IMR-90 (cell line): ENCODE measurements around the gene AHDC1. TPM values are rescaled to one million over a fixed set of nuclear protein-coding genes. Genes with fewer than 3 reads are reported as not detected.

ENCODE experiments used
- ATAC-seq: fragments of 200-7000 bp; cut with Tn5 transposase; 2 replicates; pipeline ENCODE4 v1.9.1; 2020; ENCODE audit warnings: low read depth, mild to moderate bottlenecking, moderate library complexity
- Bru-seq: library from RNA; stranded (reverse); fragments of 400-500 nt; gene quantifications from one replicate; lab custom pipeline; 2021; lab: Mats Ljungman, UMichigan
- BruChase-seq, 2 experiments: library from RNA; stranded (reverse); fragments of 400-500 nt; gene quantifications; one replicate each; lab custom pipeline; 2021; lab: Mats Ljungman, UMichigan
- BruUV-seq: library from RNA; stranded (reverse); fragments of 400-500 nt; replicated peaks from 2 replicates; lab custom pipeline; 2021; lab: Mats Ljungman, UMichigan
- CTCF ChIA-PET: fragments of 300-600 bp; formaldehyde crosslinking; extraction: SDS; loops from one replicate; lab custom pipeline; 2021; ENCODE audit warnings: antibody characterized with exemption; lab: Yijun Ruan, JAX
- POLR2A ChIA-PET: fragments of 300-600 bp; sonication (Branson Sonifier 250); formaldehyde crosslinking; loops from one replicate; lab custom pipeline; 2022; ENCODE audit warnings: antibody characterized with exemption; ENCODE audit not compliant: unreplicated experiment; lab: Charles Lee
- DNase-seq: peaks from one replicate; pipeline ENCODE4 v3.0.0; 2013
- H2AFZ ChIP-seq: replicated peaks from 2 replicates; pipeline ENCODE3; 2013; ENCODE audit warnings: low read length, mild to moderate bottlenecking; ENCODE audit not compliant: poor library complexity
- H2AK5ac ChIP-seq: 2 replicates; pipeline ENCODE4 v1.6.1; 2013; ENCODE audit warnings: low read depth, low read length, inconsistent platforms
- H2AK9ac ChIP-seq: replicated peaks from 2 replicates; pipeline ENCODE3; 2013; ENCODE audit warnings: mild to moderate bottlenecking, low read depth, low read length, moderate library complexity; ENCODE audit not compliant: poor library complexity
- H2BK120ac ChIP-seq: 2 replicates; pipeline ENCODE4 v1.6.1; 2013; ENCODE audit warnings: low read depth, low read length, inconsistent platforms
- H2BK15ac ChIP-seq: 3 replicates; pipeline ENCODE4 v1.6.1; 2013; ENCODE audit warnings: low read depth, low read length, inconsistent platforms
- H2BK20ac ChIP-seq: 2 replicates; pipeline ENCODE4 v1.6.1; 2013; ENCODE audit warnings: low read depth, mild to moderate bottlenecking, inconsistent platforms, low read length, moderate library complexity
- H2BK5ac ChIP-seq: 2 replicates; pipeline ENCODE4 v1.6.1; 2013; ENCODE audit warnings: mild to moderate bottlenecking, low read depth, low read length, inconsistent platforms; ENCODE audit not compliant: poor library complexity, severe bottlenecking
- H3K14ac ChIP-seq: replicated peaks from 2 replicates; pipeline ENCODE4 v1.6.1; 2013; ENCODE audit warnings: low read depth, low read length, inconsistent platforms
- H3K18ac ChIP-seq: 2 replicates; pipeline ENCODE4 v1.6.1; 2013; ENCODE audit warnings: low read depth, low read length, control low read depth
- H3K23ac ChIP-seq: 2 replicates; pipeline ENCODE4 v1.6.1; 2013; ENCODE audit warnings: low read depth, low read length, inconsistent platforms
- H3K27ac ChIP-seq: 2 replicates; pipeline ENCODE4 v1.5.1; 2013; ENCODE audit warnings: mild to moderate bottlenecking, control low read depth, low read length; ENCODE audit not compliant: insufficient read depth
- H3K27me3 ChIP-seq: 2 replicates; pipeline ENCODE4 v1.6.1; 2013; ENCODE audit warnings: low read length; ENCODE audit not compliant: control insufficient read depth, insufficient read depth
- H3K36me3 ChIP-seq: 2 replicates; pipeline ENCODE4 v1.6.1; 2013; ENCODE audit warnings: low read length, mixed read lengths; ENCODE audit not compliant: control insufficient read depth, insufficient read depth
- H3K4ac ChIP-seq: 2 replicates; pipeline ENCODE4 v1.6.1; 2013; ENCODE audit warnings: low read depth, low read length, inconsistent platforms
- H3K4me1 ChIP-seq: 2 replicates; pipeline ENCODE4 v1.6.1; 2013; ENCODE audit warnings: low read length, mixed read lengths; ENCODE audit not compliant: control insufficient read depth, insufficient read depth
- H3K4me2 ChIP-seq: 2 replicates; pipeline ENCODE4 v1.6.1; 2013; ENCODE audit warnings: low read depth, mild to moderate bottlenecking, control low read depth, low read length, moderate library complexity
- H3K4me3 ChIP-seq: 2 replicates; pipeline ENCODE4 v1.5.1; 2013; ENCODE audit warnings: low read depth, mild to moderate bottlenecking, control low read depth, low read length, moderate library complexity; ENCODE audit not compliant: insufficient read depth
- H3K56ac ChIP-seq: 2 replicates; pipeline ENCODE4 v1.6.1; 2013; ENCODE audit warnings: low read length, inconsistent platforms; ENCODE audit not compliant: insufficient read depth; ENCODE audit errors: extremely low read depth
- H3K79me1 ChIP-seq, 2 experiments: 2 replicates each; pipeline ENCODE4 v1.6.1; 2013; ENCODE audit warnings: low read length in 2 of 2, inconsistent platforms in 1 of 2, low read depth in 1 of 2
- H3K9ac ChIP-seq: 2 replicates; pipeline ENCODE4 v1.6.1; 2013; ENCODE audit warnings: low read depth, low read length, control low read depth
- H3K9me1 ChIP-seq: 2 replicates; pipeline ENCODE4 v1.6.1; 2013; ENCODE audit warnings: low read length, inconsistent platforms; ENCODE audit not compliant: insufficient read depth
- H3K9me3 ChIP-seq: 2 replicates; pipeline ENCODE4 v1.6.1; 2013; ENCODE audit warnings: low read length; ENCODE audit not compliant: control insufficient read depth, insufficient read depth
- H4K20me1 ChIP-seq: 2 replicates; pipeline ENCODE4 v1.6.1; 2013; ENCODE audit warnings: low read length, inconsistent platforms; ENCODE audit not compliant: insufficient read depth
- H4K5ac ChIP-seq: 2 replicates; pipeline ENCODE4 v1.6.1; 2013; ENCODE audit warnings: mild to moderate bottlenecking, low read depth, low read length, control low read depth
- H4K8ac ChIP-seq, 2 experiments: 2 replicates each; pipeline ENCODE4 v1.6.1; 2013; ENCODE audit warnings: low read depth in 2 of 2, low read length in 2 of 2, control low read depth in 1 of 2, inconsistent platforms in 1 of 2
- H4K91ac ChIP-seq: 2 replicates; pipeline ENCODE4 v1.6.1; 2013; ENCODE audit warnings: low read depth, low read length, inconsistent platforms; ENCODE audit not compliant: insufficient read depth
- BHLHE40 ChIP-seq: fragments of 150-350 bp; IDR thresholded peaks from 2 replicates; pipeline ENCODE4 v1.6.1; 2016; ENCODE audit warnings: mild to moderate bottlenecking, low read depth, low read length
- CEBPB ChIP-seq: IDR thresholded peaks from 2 replicates; pipeline ENCODE4 v1.6.1; 2012; ENCODE audit warnings: low read depth, low read length, improper control_type of control experiment
- ELK1 ChIP-seq: fragments of 150-350 bp; IDR thresholded peaks from 2 replicates; pipeline ENCODE4 v1.6.1; 2016; ENCODE audit warnings: low read depth, mild to moderate bottlenecking, low read length, moderate library complexity, borderline replicate concordance
- MAFK ChIP-seq: IDR thresholded peaks from 2 replicates; pipeline ENCODE4 v1.6.1; 2012; ENCODE audit warnings: low read depth, low read length, improper control_type of control experiment
- MAZ ChIP-seq: IDR thresholded peaks from 2 replicates; pipeline ENCODE4 v1.6.1; 2012; ENCODE audit warnings: low read depth, mild to moderate bottlenecking, low read length, improper control_type of control experiment, moderate library complexity, borderline replicate concordance
- MXI1 ChIP-seq: IDR thresholded peaks from 2 replicates; pipeline ENCODE4 v1.6.1; 2012; ENCODE audit warnings: low read depth, mild to moderate bottlenecking, low read length, moderate library complexity, borderline replicate concordance
- POLR2A ChIP-seq: IDR thresholded peaks from 2 replicates; pipeline ENCODE4 v1.6.1; 2012; ENCODE audit warnings: mild to moderate bottlenecking, low read depth, low read length
- RAD21 ChIP-seq: IDR thresholded peaks from 2 replicates; pipeline ENCODE4 v1.6.1; 2012; ENCODE audit warnings: low read length, improper control_type of control experiment
- RCOR1 ChIP-seq: IDR thresholded peaks from 2 replicates; pipeline ENCODE4 v1.6.1; 2012; ENCODE audit warnings: mild to moderate bottlenecking, low read length, improper control_type of control experiment; ENCODE audit not compliant: insufficient replicate concordance
- RFX5 ChIP-seq: IDR thresholded peaks from 2 replicates; pipeline ENCODE4 v1.8.0; 2012; ENCODE audit warnings: low read depth, mild to moderate bottlenecking, low read length, moderate library complexity
- SMC3 ChIP-seq: fragments of 150-350 bp; IDR thresholded peaks from 2 replicates; pipeline ENCODE4 v1.6.1; 2016; ENCODE audit warnings: low read depth, mild to moderate bottlenecking, antibody characterized with exemption, low read length, moderate library complexity
- WGBS, 2 experiments: methylation state at CpG; one replicate each; pipeline versions ENCODE4 v1.1.5 to v1.1.7; 2013; ENCODE audit warnings: missing lambda C conversion rate in 2 of 2; ENCODE audit not compliant: insufficient read length in 1 of 2; ENCODE audit errors: extremely low coverage in 2 of 2; 5-methylcytosine and 5-hydroxymethylcytosine counted together
- dilution Hi-C: fragments of 300-500 bp; cut with HindIII; formaldehyde crosslinking; loops from one replicate; pipeline ENCODE4 v1.14.3; 2018; ENCODE audit warnings: low sequenced_read_pairs; ENCODE audit not compliant: unreplicated experiment
- in situ Hi-C: fragments of 300-500 bp; cut with MboI; formaldehyde crosslinking; loops from 3 replicates; pipeline ENCODE4 v1.14.3; 2019; ENCODE audit warnings: low sequenced_read_pairs, inconsistent platforms, mixed read lengths
- intact Hi-C: fragments of 100-400 bp; cut with micrococcal nuclease; formaldehyde crosslinking; loops from 2 replicates; pipeline ENCODE4 v1.10.0; 2022
- long read RNA-seq: library from polyadenylated mRNA; unstranded; transcript quantifications from one replicate; pipeline ENCODE4 v2.0.0, GENCODE V29; 2021; ENCODE audit not compliant: unreplicated experiment
- polyA plus RNA-seq, 3 experiments: library from polyadenylated mRNA; depleted of rRNA; stranded (reverse); fragments of >200 nt; gene quantifications; 2 replicates each; pipeline ENCODE4 v1.2.3, GENCODE V29; 2012; ENCODE audit warnings: low replicate concordance in 1 of 3
- total RNA-seq: library from RNA; depleted of rRNA; stranded (reverse); fragments of >200 nt; gene quantifications from 2 replicates; pipeline ENCODE4 v1.2.3, GENCODE V29; 2012; rRNA removed

AHDC1 gene
- total RNA-seq (1.7 and 2.0 TPM in 2 replicates), polyA plus RNA-seq (2012; rRNA removed) (11.6 and 16.1 TPM in 2 replicates), Bru-seq, nascent RNA (percentile 81 among the genes with signal in this experiment), BruChase-seq, experiment 1, labeled RNA remaining after a 6-hour chase (percentile 85 among the genes with signal in this experiment), BruChase-seq, experiment 2, labeled RNA remaining after a 2-hour chase (percentile 91 among the genes with signal in this experiment)
- polyA plus RNA-seq (2012; cell fraction: cytosol; rRNA removed), result 4.9 and 11.5 TPM in 2 replicates
- 25.9 and 46.8 TPM in 2 replicates for polyA plus RNA-seq (2012; cell fraction: nucleus; rRNA removed; ENCODE audit: low replicate concordance)
- long read RNA-seq, partial matches to known transcripts, result 8 of 12 reads
- long read RNA-seq, other reads (novel, unspliced or antisense), result 4 of 12 reads

GRCh38 chr1:27603681-27604578 lies at the start of gene AHDC1:
Gene AHDC1, minus strand, starts transcription at chr1:27604144. Its CDS starts 52,029 bp downstream, at chr1:27552115.
- H3K4me3 ChIP-seq, result peak within 1 kb of the TSS; percentile 97
- H4K5ac ChIP-seq, result peak within 1 kb of the TSS; percentile 68
- no peaks in the 10 kb centered on the region for H3K9me3 ChIP-seq
- peak within 1 kb of the TSS; percentile 82 for H3K4me2 ChIP-seq
- H2BK15ac ChIP-seq, result peak within 1 kb of the TSS; percentile 34; the same call in 1 of the 3 replicates
- ChIA-PET POLR2A (interaction anchor here (0.6 kb wide), 1 partner anchor 54 kb away, joined by 3 read pairs; no protein-coding TSS in a partner anchor), CTCF (interaction anchor here (1.3 to 2.6 kb wide), 3 partner anchors 47 to 304 kb away, joined by 4 to 13 read pairs (median 5); no protein-coding TSS in a partner anchor)
- H3K14ac ChIP-seq, result peak within 1 kb of the TSS; percentile 99
- dilution Hi-C loops, result no loop called here
- H4K8ac ChIP-seq, result peak within 1 kb of the TSS in 1 of 2 experiments; percentile 74; a peak in 2 of 4 replicates
- peak within 1 kb of the TSS; percentile 79 for H3K56ac ChIP-seq
- H2AFZ ChIP-seq, result peak within 1 kb of the TSS; percentile 97
- H3K18ac ChIP-seq, result peak within 1 kb of the TSS; percentile 80
- H3K4me1 ChIP-seq, result peaks cover 18% of the 10 kb centered on the region
- H2AK5ac ChIP-seq, result peak within 1 kb of the TSS; percentile 86
- DNase-seq (peak; percentile 87), ATAC-seq (peak; percentile 73)
- 0% methylated on average over 37 of the region's 74 CpGs; no CpG with 5 or more reads in 1 of the 2 experiments for WGBS, 2 experiments
- peaks cover 37% of the 10 kb centered on the region for H4K20me1 ChIP-seq
- peak within 1 kb of the TSS; percentile 92 for H3K9ac ChIP-seq
- H2BK120ac ChIP-seq, result peak within 1 kb of the TSS; percentile 60
- peaks cover 6 to 35% of the 10 kb centered on the region in 2 experiments; a peak in 3 of 4 replicates for H3K79me1 ChIP-seq
- in situ Hi-C loops, result no loop called here
- peak within 1 kb of the TSS; percentile 99 for H3K23ac ChIP-seq
- H3K27me3 ChIP-seq, result no peaks in the 10 kb centered on the region
- H2AK9ac ChIP-seq, result peak within 1 kb of the TSS; percentile 95
- intact Hi-C loops, result loop anchor here (2.0 to 5.0 kb wide), 2 partner anchors 47 to 117 kb away; no protein-coding TSS in a partner anchor
- peak within 1 kb of the TSS; percentile 75 for H4K91ac ChIP-seq
- peak within 1 kb of the TSS; percentile 97 for H3K4ac ChIP-seq
- H2BK5ac ChIP-seq, result peak within 1 kb of the TSS; percentile 95
- H3K9me1 ChIP-seq, result peaks cover under 1% of the 10 kb centered on the region; the same call in 1 of the 2 replicates
- no peaks in the 10 kb centered on the region for H3K36me3 ChIP-seq
- peak within 1 kb of the TSS; percentile 92 for H3K27ac ChIP-seq
- no TSS peak for BruUV-seq
- no peak within 1 kb of the TSS for H2BK20ac ChIP-seq
- no peak for TF ChIP-seq CEBPB
- TF ChIP-seq RCOR1, result no peak
- TF ChIP-seq MAFK, result no peak
- no peak for TF ChIP-seq BHLHE40
- TF ChIP-seq ELK1, result no peak
- TF ChIP-seq MAZ, result peak; percentile 92
- TF ChIP-seq SMC3, result 0 out of 2 replicates have a peak, but pooled peaks have one; percentile 8
- no peak for TF ChIP-seq MXI1
- peak; percentile 85 for TF ChIP-seq POLR2A
- no peak for TF ChIP-seq RFX5
- TF ChIP-seq RAD21, result peak; percentile 28; the same call in 1 of the 2 replicates
